ENCODE data around the gene EMX2. TPM values are rescaled to one million over a fixed set of nuclear protein-coding genes. Genes with fewer than 3 reads are reported as not detected.

EMX2 gene
- total RNA-seq, 1 donor from 2014 or later, result 6.1 TPM

- DNase-seq (ENCODE audit: low read depth), result no peak
- TF ChIP-seq CTCF (IDR thresholded peaks at IDR 0.05; ENCODE audit: insufficient read depth, low read length, poor library complexity, severe bottlenecking), result no peak
- H3K4me3 ChIP-seq (ENCODE audit: low read depth, low read length), result peak overlapping the region; percentile 86
- no peaks in the 10 kb centered on the region for H3K36me3 ChIP-seq (ENCODE audit: control insufficient read depth, insufficient read depth, low read length)
- H3K27me3 ChIP-seq (ENCODE audit: control insufficient read depth, insufficient read depth, low read length), result peaks cover 7% of the 10 kb centered on the region
Observed at GRCh38 chr10:117545141-117546019, 2.8 kb downstream of the EMX2 start.

- peak overlapping the region; percentile 86 for H3K4me3 ChIP-seq (ENCODE audit: low read depth, low read length)
- H3K36me3 ChIP-seq (ENCODE audit: control insufficient read depth, insufficient read depth, low read length), result no peaks in the 10 kb centered on the region
- no peak for DNase-seq (ENCODE audit: low read depth)
- no peak for TF ChIP-seq CTCF (IDR thresholded peaks at IDR 0.05; ENCODE audit: insufficient read depth, low read length, poor library complexity, severe bottlenecking)
- H3K27me3 ChIP-seq (ENCODE audit: control insufficient read depth, insufficient read depth, low read length), result peaks cover 7% of the 10 kb centered on the region
Observed at GRCh38 chr10:117546020-117546580, 3.6 kb downstream of the EMX2 start.

- TF ChIP-seq CTCF (IDR thresholded peaks at IDR 0.05; ENCODE audit: insufficient read depth, low read length, poor library complexity, severe bottlenecking), result no peak
- Histone ChIP-seq H3K27me3 (ENCODE audit: control insufficient read depth, insufficient read depth, low read length) (peaks cover 7% of the 10 kb centered on the region), H3K4me3 (ENCODE audit: low read depth, low read length) (peak overlapping the region; percentile 86), H3K36me3 (ENCODE audit: control insufficient read depth, insufficient read depth, low read length) (no peaks in the 10 kb centered on the region)
- DNase-seq (ENCODE audit: low read depth), result no peak
Observed at GRCh38 chr10:117546581-117547015, 4.1 kb downstream of the EMX2 start.

GRCh38 chr10:117547016-117547715 is 4.6 kb downstream of the EMX2 start:
- Histone ChIP-seq H3K36me3 (ENCODE audit: control insufficient read depth, insufficient read depth, low read length) (no peaks in the 10 kb centered on the region), H3K27me3 (ENCODE audit: control insufficient read depth, insufficient read depth, low read length) (peaks cover 5% of the 10 kb centered on the region), H3K4me3 (ENCODE audit: low read depth, low read length) (peak overlapping the region; percentile 86)
- no peak for TF ChIP-seq CTCF (IDR thresholded peaks at IDR 0.05; ENCODE audit: insufficient read depth, low read length, poor library complexity, severe bottlenecking)
- DNase-seq (ENCODE audit: low read depth), result no peak

GRCh38 chr10:117547716-117548668 is 5.4 kb downstream of the EMX2 start:
- Histone ChIP-seq H3K4me3 (ENCODE audit: low read depth, low read length) (peak overlapping the region; percentile 86), H3K27me3 (ENCODE audit: control insufficient read depth, insufficient read depth, low read length) (peaks cover 5% of the 10 kb centered on the region), H3K36me3 (ENCODE audit: control insufficient read depth, insufficient read depth, low read length) (no peaks in the 10 kb centered on the region)
- TF ChIP-seq CTCF (IDR thresholded peaks at IDR 0.05; ENCODE audit: insufficient read depth, low read length, poor library complexity, severe bottlenecking), result no peak
- no peak for DNase-seq (ENCODE audit: low read depth)
